Measurements from ENCODE around the gene FGFRL1.

GRCh38 chr4:1031346-1031745 is 19.9 kb downstream of the FGFRL1 start:
- no peak for TF ChIP-seq EP300 (IDR thresholded peaks at IDR 0.05)
- TF ChIP-seq CTCF (IDR thresholded peaks at IDR 0.05) = no peak
- no peak for TF ChIP-seq POLR2A (IDR thresholded peaks at IDR 0.05)
- no peak for TF ChIP-seq POLR2AphosphoS5 (IDR thresholded peaks at IDR 0.05)
